K562 (cell line): ENCODE data around the gene BRAT1. TPM values are rescaled to one million over a fixed set of nuclear protein-coding genes. Genes with fewer than 3 reads are reported as not detected.

Source experiments
- FUS ChIP-seq: fragments of 200-400 bp; formaldehyde crosslinking; optimal IDR thresholded peaks from 2 replicates; pipeline ENCODE3; 2017; ENCODE audit warnings: low read depth, low read length
- HCFC1 ChIP-seq: IDR thresholded peaks from 2 replicates; pipeline ENCODE4 v1.6.1; 2012; ENCODE audit warnings: low read depth, low read length, improper control_type of control experiment
- PREB ChIP-seq: sonication (generic); formaldehyde crosslinking; IDR thresholded peaks from 2 replicates; pipeline ENCODE4 v1.8.1; 2023; ENCODE audit warnings: mild to moderate bottlenecking, missing genetic modification reagents
- RREB1 ChIP-seq: fragments of 250-450 bp; sonication (Bioruptor Pico); IDR thresholded peaks from 2 replicates; pipeline ENCODE4 v1.4.0; 2020
- SNAPC5 ChIP-seq: fragments of 250-450 bp; sonication (Bioruptor Pico); IDR thresholded peaks from 2 replicates; pipeline ENCODE4 v1.8.0; 2021; ENCODE audit warnings: moderate library complexity, mild to moderate bottlenecking, inconsistent platforms
- ZNF407 ChIP-seq: fragments of 450-650 bp; IDR thresholded peaks from 2 replicates; pipeline ENCODE4 v1.6.1; 2016; ENCODE audit warnings: low read depth
- ZSCAN29 ChIP-seq: fragments of 450-650 bp; IDR thresholded peaks from 2 replicates; pipeline ENCODE4 v1.6.1; 2017
- polyA plus RNA-seq, 8 experiments: library from polyadenylated mRNA; depleted of rRNA in 4 of 8; stranded (reverse) in 5 of 8; unstranded in 3 of 8; fragments of >200 nt; fragmentation: Nextera tagmentation in 2 of 8; fragmentation: Illumina TruSeq in 1 of 8; extraction: Ambion mirVana in 2 of 8; extraction: Trizol in 1 of 8; gene quantifications; 2 replicates each; pipeline versions ENCODE4 v1.2.1 to v1.2.3, GENCODE V29; 2011 to 2014; ENCODE audit warnings: inconsistent platforms in 1 of 8, missing spikeins in 1 of 8
- total RNA-seq, 7 experiments: library from RNA; depleted of rRNA in 6 of 7; stranded (reverse); fragments of >200 nt in 6 of 7; fragmentation: Illumina TruSeq in 2 of 7; extraction: Trizol in 2 of 7; gene quantifications; 2 replicates each; pipeline versions ENCODE4 v1.2.1 to v1.2.3, GENCODE V29; 2011 to 2021; ENCODE audit warnings: low replicate concordance in 1 of 7

BRAT1 gene
- total and polyA plus RNA-seq, 9 of the 15 experiments (the other 6 are each of a cell fraction or from before 2014, with no cell fraction given) = 0.13 to 49.6 (median 10.5) TPM

- TF ChIP-seq RREB1 (CRISPR knock-in tag) (no peak), SNAPC5 (CRISPR knock-in tag) (no peak), ZSCAN29 (no peak), FUS (no peak), ZNF407 (no peak), HCFC1 (no peak), PREB (CRISPR knock-in tag) (no peak)
These were observed 4.1 kb upstream of the BRAT1 start (continued) for GRCh38 chr7:2559283-2559950.
